Measurements from ENCODE around the gene COPZ1. TPM values are rescaled to one million over a fixed set of nuclear protein-coding genes. Genes with fewer than 3 reads are reported as not detected.

The COPZ1 gene
- total and polyA plus RNA-seq, 2 donors (not counting 3 experiments of a cell fraction or from before 2014, with no cell fraction given), result 143 to 174 TPM

DNA sequence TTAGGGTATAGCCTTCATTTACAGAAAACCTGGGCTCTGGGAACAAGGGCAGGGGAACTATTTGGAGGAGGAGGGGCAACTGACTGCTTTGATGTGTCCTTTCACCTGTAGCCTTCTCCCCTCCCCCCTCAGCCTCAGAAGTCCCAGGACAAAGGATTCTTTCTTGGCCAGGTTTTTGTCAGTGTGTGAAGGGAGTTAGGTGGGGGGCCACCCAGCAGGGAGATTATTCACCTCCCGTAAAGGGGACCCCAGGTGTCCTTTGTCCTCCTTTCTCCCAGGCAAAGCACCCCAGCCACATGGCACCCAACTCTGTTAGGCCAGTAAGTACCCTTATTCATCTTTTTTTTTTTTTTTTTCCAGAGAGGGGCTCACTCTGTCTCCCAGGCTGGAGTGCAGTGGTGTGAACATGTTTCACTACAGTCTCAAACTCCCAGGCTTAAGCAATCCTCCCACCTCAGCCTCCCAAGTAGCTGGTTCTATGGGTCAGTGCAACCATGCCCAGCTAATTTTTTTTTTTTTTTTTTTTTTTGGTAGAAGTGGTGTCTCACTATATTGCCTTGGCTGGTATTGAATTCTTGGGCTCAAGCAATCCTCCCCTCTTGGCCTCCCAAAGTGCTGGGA, 23.4 kb upstream of the COPZ1 start:
- no peak overlapping the region for H3K9ac ChIP-seq (replicated peaks; ENCODE audit: extremely low read depth, insufficient read depth, low read length)
- no TSS peak for BruUV-seq (replicated peaks)
- no peak overlapping the region for H3K4me3 ChIP-seq (replicated peaks in 1 of 3; ENCODE audit: insufficient read depth in 1 of 3, low read depth in 1 of 3, low read length in 3 of 3)
- intact Hi-C loops (cut with micrococcal nuclease) (no loop called here), dilution Hi-C loops (cut with MboI; ENCODE audit: extremely low pct_ligation_motif_present, low sequenced_read_pairs) (no loop called here)
- CTCF ChIA-PET, result interaction anchor here (0.5 to 4.0 kb wide), 8 partner anchors 9 to 150 kb away, joined by 3 to 18 read pairs (median 4); partner anchors contain the start of gene COPZ1
- H3K9me1 ChIP-seq (replicated peaks; ENCODE audit: control insufficient read depth, extremely low read depth, insufficient read depth, low read length), result no peaks in the 10 kb centered on the region
- FAIRE-seq (no peak), DNase-seq (ENCODE audit: low read depth, low spot score) (no peak)
- no peak overlapping the region for H3K4me2 ChIP-seq (ENCODE audit: insufficient read depth, low read length)
- H3K9me3 ChIP-seq (replicated peaks; ENCODE audit: control insufficient read depth, insufficient read depth, low read length), result no peaks in the 10 kb centered on the region
- H3K4me1 ChIP-seq (ENCODE audit: control insufficient read depth, extremely low read depth, insufficient read depth, low read length), result no peaks in the 10 kb centered on the region
- TF ChIP-seq EZH2 (IDR thresholded peaks at IDR 0.05; ENCODE audit: borderline replicate concordance, low read depth, low read length, severe bottlenecking) (no peak), MYC (IDR thresholded peaks at IDR 0.05; ENCODE audit: low read depth, low read length) (no peak), JUN (IDR thresholded peaks at IDR 0.05; ENCODE audit: borderline replicate concordance, insufficient read depth, insufficient read length, low read depth) (no peak), POLR2A (IDR thresholded peaks at IDR 0.05; ENCODE audit: low read depth, low read length) (no peak), GATA2 (IDR thresholded peaks at IDR 0.05; ENCODE audit: insufficient read depth, insufficient read length, low read depth, low read length) (no peak), POLR2AphosphoS5 (IDR thresholded peaks at IDR 0.05; ENCODE audit: insufficient read depth, low read depth, low read length) (no peak), FOS (IDR thresholded peaks at IDR 0.05; ENCODE audit: borderline replicate concordance, insufficient read depth, low read length) (no peak)
- TF ChIP-seq, protein P1, sequence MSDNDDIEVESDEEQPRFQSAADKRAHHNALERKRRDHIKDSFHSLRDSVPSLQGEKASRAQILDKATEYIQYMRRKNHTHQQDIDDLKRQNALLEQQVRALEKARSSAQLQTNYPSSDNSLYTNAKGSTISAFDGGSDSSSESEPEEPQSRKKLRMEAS (IDR thresholded peaks at IDR 0.05; ENCODE audit: insufficient read depth, insufficient read length), result no peak
- TF ChIP-seq, protein P2, sequence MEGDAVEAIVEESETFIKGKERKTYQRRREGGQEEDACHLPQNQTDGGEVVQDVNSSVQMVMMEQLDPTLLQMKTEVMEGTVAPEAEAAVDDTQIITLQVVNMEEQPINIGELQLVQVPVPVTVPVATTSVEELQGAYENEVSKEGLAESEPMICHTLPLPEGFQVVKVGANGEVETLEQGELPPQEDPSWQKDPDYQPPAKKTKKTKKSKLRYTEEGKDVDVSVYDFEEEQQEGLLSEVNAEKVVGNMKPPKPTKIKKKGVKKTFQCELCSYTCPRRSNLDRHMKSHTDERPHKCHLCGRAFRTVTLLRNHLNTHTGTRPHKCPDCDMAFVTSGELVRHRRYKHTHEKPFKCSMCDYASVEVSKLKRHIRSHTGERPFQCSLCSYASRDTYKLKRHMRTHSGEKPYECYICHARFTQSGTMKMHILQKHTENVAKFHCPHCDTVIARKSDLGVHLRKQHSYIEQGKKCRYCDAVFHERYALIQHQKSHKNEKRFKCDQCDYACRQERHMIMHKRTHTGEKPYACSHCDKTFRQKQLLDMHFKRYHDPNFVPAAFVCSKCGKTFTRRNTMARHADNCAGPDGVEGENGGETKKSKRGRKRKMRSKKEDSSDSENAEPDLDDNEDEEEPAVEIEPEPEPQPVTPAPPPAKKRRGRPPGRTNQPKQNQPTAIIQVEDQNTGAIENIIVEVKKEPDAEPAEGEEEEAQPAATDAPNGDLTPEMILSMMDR (IDR thresholded peaks at IDR 0.05; ENCODE audit: extremely low read depth in 1 of 2, insufficient read depth in 1 of 2, low read depth in 1 of 2, low read length in 2 of 2), result no peak
- POLR2A ChIA-PET, result interaction anchor here (0.6 kb wide), 1 partner anchor 99 kb away, joined by 3 read pairs; no protein-coding TSS in a partner anchor
- no peaks in the 10 kb centered on the region for H3K79me2 ChIP-seq (ENCODE audit: control insufficient read depth, insufficient read depth, low read length)
- H3K36me3 ChIP-seq (ENCODE audit: control insufficient read depth in 2 of 2, extremely low read depth in 1 of 2, insufficient read depth in 2 of 2, low read length in 2 of 2), result no peaks in the 10 kb centered on the region
- H3K27me3 ChIP-seq (ENCODE audit: control insufficient read depth in 2 of 2, insufficient read depth in 2 of 2, low read length in 2 of 2), result peaks cover 38 to 54% of the 10 kb centered on the region in 2 experiments
- H2AFZ ChIP-seq (ENCODE audit: low read depth, low read length), result no peak overlapping the region
- H4K20me1 ChIP-seq (replicated peaks; ENCODE audit: control insufficient read depth, extremely low read depth, insufficient read depth, low read length), result no peaks in the 10 kb centered on the region
- H3K27ac ChIP-seq (ENCODE audit: insufficient read depth, low read depth, low read length), result no peak overlapping the region

Measured in endothelial cell of umbilical vein (primary cell).